Measurements from ENCODE around the gene NAB2.
A peak's percentile ranks its signal among the peaks of the same experiment; 100 is the strongest.
"Not testable (repeated sequence)": the region's sequence is repeated elsewhere in the genome, so short reads cannot be mapped to it uniquely, and the experiment has no call there.

NAB2 gene

GRCh38 chr12:57088354-57089270, at the start of gene NAB2:
NAB2 (plus strand) TSS chr12:57089114; CDS start chr12:57089272, 158 bp downstream.
- peak; percentile 82 to 85 for DNase-seq (ENCODE audit: low read depth in 2 of 2)

DNA sequence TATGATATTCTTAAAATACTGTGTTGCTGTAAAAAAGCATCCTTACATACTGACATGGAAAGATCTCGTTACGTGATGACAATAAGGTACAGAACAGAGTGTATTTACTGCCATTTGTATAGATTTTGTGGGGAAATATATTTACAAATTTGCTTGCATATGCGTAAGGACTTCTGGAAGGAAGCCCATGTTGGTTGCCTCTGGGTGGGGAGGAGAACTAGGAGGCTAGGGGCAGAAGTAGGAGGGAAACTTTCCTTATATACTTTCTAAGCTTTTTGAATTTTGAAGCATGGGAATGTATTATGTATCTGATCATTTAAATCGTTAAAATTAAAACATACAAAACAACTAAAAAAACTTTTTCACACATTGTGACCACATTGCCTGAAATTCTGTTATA, 48.7 kb upstream of the NAB2 start:
- DNase-seq (ENCODE audit: low read depth in 2 of 2): no peak

DNA sequence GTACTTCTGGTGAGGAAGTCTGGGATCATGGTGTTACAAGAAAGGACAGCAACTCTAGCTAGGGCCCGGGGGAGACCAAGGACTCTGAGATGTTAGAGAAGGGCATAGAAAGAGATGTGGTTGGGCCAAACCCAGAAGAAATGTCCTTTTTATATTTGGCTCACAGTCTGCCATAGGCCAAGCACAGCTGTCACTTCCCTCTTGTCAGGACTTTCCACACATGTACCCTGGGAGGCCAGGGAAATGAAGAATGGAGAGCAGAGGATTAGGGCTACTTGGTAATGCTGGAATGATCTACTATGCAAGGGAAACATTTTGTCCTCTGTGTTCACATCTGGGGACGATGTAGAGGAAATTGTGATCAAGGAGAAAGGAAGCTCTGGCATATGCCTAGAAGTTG, 48.2 kb upstream of the NAB2 start:
- DNase-seq (ENCODE audit: low read depth in 2 of 2): no peak

DNA sequence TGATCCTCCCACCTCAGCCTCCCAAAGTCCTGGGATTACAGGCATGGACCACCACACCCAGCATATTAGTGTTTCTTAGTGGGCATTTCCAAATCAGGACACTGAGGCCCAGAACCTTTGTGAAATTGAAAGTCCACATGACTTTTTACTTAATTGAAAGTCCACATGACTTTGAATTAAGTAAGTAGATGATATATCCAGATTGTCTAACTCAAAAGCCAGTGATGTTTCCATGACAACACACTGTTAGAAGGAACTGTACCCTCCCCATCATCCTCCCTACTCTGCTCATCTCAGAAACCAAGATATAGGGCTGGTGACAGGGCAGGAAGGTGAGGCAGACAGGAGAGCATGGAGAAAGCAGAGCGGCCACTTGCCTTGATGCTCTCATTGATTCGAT, 46.2 kb upstream of the NAB2 start:
- no peak for DNase-seq (ENCODE audit: low read depth in 2 of 2)

GRCh38 chr12:57044468-57044867, 44.4 kb upstream of the NAB2 start:
- DNase-seq (ENCODE audit: low read depth in 2 of 2): no peak

- no peak for DNase-seq (ENCODE audit: low read depth in 2 of 2)
These were observed 44.0 kb upstream of the NAB2 start for GRCh38 chr12:57044889-57045288.

DNA sequence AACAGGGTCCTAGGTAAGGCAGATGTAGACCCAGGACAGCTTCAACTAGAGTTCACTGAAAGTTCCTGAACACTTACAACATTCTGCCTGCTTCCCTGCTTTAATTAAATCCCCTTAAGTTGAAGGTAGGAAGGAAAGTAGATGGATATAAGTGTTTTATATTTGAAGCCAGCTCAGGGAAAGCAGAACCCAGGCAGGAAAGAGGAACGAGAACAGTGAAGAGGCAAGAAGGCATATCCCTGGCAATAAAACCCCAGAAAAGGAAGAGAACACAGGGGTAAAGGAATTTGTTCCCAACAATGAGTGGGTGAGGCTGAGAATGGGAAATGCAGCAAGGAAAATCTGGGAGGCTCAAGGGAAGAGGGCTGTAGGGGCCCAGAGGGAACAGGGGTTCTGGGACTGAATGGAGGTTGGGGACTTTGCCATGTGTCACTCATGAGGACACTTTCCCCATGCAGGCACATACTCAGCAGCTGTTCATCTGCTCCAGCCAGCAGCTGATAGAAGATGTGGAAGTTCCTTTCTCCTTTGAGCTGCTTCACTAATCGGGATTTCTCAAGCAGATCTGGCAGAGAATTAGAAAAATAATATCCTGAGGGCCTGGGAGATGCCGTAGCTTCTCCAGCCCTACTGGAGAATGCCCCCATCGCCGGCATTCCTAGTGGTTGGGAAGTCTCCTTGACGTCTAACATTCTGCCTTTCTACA, 42.7 kb upstream of the NAB2 start:
- no peak for DNase-seq (ENCODE audit: low read depth in 2 of 2)

DNA sequence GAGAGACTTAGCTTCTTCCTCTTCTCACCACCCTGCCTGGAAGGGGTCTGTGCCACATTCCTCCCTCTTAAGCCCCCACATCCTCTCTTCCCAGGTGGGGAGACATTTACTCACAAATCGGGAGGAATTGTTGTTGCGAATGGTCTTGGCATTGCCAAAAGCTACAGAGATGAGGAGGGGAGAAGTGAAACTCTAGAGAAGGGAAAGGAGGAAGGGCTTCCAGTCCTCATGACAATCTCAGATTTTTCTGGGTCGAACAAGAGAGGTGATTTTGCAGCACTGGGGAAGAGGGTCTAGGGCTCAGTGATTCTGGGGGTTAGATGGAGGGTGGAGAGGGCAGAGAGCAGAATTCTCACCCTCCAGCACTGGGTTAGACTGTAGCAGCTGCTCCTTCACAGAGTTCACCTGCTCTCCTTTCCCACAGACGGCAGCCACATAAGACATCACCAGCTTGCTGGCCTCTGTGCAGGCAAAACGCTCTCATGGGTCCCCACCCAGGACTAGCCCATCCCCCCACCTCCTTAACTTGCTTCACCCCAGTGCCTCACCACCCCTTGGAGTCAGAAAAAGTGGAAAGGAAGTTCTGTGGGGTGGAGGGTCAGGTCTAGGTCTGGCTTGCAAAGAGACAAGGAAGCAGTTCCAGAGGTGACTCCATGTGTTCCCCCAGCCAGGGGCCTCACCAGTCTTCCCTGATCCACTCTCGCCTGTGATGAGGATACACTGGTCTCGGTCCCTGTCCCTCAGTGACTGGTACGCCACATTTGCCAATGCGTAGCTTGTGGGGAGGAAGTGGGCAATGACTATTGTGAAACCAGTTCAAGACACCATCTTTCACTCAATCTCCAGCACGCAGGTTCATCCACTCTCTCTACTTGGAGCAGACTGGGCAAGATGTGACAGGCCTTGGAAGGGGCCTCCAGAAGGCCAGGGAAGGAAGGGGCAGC, 41.7 kb upstream of the NAB2 start:
- no peak for DNase-seq (ENCODE audit: low read depth in 2 of 2)

- no peak for DNase-seq (ENCODE audit: low read depth in 2 of 2)
These were observed 40.9 kb upstream of the NAB2 start for GRCh38 chr12:57047981-57048380.

DNA sequence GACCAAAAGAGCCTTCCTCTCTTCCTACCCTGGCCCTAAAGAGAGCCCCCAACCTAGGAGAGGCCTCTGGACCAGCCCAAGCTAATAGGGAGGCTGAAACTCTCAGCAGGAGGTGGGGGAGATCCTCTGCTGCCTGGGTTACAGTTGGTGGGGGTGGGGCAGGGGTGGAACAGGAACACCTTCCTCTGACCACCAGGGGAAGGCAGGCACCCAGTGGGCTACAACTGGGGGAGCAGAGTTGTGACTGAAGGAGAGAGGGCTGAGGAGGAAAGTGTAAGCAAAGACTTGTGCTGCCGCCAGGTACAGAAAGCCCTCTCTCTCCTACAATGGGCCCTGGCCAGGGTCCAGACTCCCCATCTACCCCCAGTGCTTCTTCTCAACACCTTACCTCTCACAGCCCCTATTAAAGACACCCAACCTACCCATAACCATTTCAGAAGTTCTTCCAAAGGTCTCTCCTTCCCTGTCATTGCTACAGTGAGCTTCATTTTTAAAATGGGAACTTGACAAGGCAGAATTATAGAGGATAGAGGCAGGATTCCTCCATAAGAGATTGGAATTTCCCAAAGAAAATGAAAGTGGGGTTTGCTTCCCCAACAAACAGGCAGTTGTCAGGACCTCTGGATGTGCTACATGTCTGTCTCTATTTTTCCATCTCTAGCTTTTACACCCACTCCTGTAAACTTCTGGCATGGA, 40.3 kb upstream of the NAB2 start:
- DNase-seq (ENCODE audit: low read depth in 2 of 2): no peak

DNA sequence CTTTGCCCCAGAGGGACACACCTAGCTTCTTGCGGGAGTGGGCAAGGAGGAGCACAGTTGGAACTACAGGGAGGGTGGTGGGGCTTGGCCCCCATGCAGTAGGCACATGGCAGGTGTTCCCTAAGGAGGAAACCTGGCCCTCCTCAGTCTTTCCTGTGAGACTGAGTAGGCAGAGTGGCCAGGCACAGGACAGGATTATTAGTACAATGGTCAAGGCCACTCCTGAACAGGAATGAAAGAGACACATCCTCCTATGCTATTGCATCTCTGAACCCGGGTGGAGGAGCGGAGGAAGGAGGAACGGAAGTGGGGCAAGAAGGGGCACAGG, 39.8 kb upstream of the NAB2 start:
- no peak for DNase-seq (ENCODE audit: low read depth in 2 of 2)

DNA sequence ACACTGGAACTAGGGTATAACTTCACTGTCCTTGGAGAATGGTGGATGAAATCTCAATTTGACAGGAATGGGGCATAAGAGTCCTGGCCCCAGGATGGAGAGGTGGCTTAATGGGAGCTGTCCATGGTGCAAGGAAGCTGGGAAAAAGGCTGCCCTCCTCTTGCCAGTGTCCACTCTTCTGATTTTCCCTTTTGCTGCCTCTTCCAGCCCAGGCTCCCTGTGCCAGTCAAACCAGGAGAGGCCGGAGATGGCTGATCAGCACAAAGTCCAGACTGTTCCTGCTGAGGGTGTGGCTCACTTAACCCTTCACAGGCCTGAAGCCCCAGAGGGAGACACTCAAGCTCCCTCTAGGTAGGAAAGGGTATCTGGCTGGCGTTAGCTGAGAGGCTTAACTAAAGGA, 39.0 kb upstream of the NAB2 start, which contains the start of gene MYO1A:
TSS of gene MYO1A (minus strand) at position 240 of the 400 bp plus-strand sequence. CDS start 1,806 bp downstream, outside the sequence.
- DNase-seq (ENCODE audit: low read depth in 2 of 2): no peak

DNA sequence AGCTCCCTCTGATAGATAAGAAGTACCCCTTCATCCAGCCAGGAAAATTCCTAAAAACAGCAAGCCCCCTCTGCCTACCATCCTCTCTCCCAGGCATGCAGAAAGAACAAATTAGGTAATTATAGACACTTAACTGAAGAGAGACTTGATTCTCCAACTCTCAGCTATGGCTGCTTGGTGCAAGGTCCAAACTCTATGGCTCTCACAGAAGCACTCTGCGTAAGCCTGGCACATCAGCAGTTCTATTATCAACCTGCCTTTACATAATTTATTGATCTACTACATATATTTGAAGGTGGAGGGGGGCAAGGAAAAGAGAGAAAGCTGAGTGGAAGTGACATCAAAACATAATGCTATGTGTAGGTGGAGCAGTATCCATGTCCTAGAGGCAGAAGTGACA, 37.9 kb upstream of the NAB2 start:
- DNase-seq (ENCODE audit: low read depth in 2 of 2): no peak

- DNase-seq (ENCODE audit: low read depth in 2 of 2): not testable (repeated sequence)
These were observed 35.8 kb upstream of the NAB2 start for GRCh38 chr12:57053146-57053545.

GRCh38 chr12:57053901-57054300, 35.0 kb upstream of the NAB2 start:
- not testable (repeated sequence) for DNase-seq (ENCODE audit: low read depth in 2 of 2)

GRCh38 chr12:57055824-57056223, 33.1 kb upstream of the NAB2 start:
- no peak for DNase-seq (ENCODE audit: low read depth in 2 of 2)

GRCh38 chr12:57057067-57057751, 31.7 kb upstream of the NAB2 start:
- no peak for DNase-seq (ENCODE audit: low read depth in 2 of 2)

- no peak for DNase-seq (ENCODE audit: low read depth in 2 of 2)
These were observed 30.5 kb upstream of the NAB2 start for GRCh38 chr12:57058454-57058853.

GRCh38 chr12:57063991-57064685, 24.8 kb upstream of the NAB2 start:
- DNase-seq (ENCODE audit: low read depth in 2 of 2): peak; percentile 6 to 23

- no peak for DNase-seq (ENCODE audit: low read depth in 2 of 2)
These were observed 22.7 kb upstream of the NAB2 start for GRCh38 chr12:57066245-57066644.

Measured in activated CD8-positive, alpha-beta memory T cell treated with anti-CD3 and anti-CD28 coated beads for 4 hours (primary cell).